22Rv1 (cell line): ENCODE measurements around the gene KRT7.
A peak's percentile ranks its signal among the peaks of the same experiment; 100 is the strongest.

Experiments
- H3K27ac ChIP-seq: fragments of 450-650 bp; 2 replicates; pipeline ENCODE4 v1.5.1; 2017
- CTCF ChIP-seq: fragments of 450-650 bp; IDR thresholded peaks from 2 replicates; pipeline ENCODE4 v1.5.1; 2017; ENCODE audit warnings: mild to moderate bottlenecking
- ZFX ChIP-seq: fragments of 450-650 bp; IDR thresholded peaks from 2 replicates; pipeline ENCODE4 v1.6.1; 2017; ENCODE audit warnings: antibody characterized with exemption, borderline replicate concordance

Gene KRT7

GRCh38 chr12:52243856-52244614, 11.0 kb downstream of the KRT7 start:
- H3K27ac ChIP-seq: 0 out of 2 replicates have a peak overlapping the region, but pooled peaks have one; percentile 1
- no peak for TF ChIP-seq CTCF
- no peak for TF ChIP-seq ZFX

- no peak for TF ChIP-seq ZFX
- TF ChIP-seq CTCF: no peak
- H3K27ac ChIP-seq: no peak overlapping the region
Measured at GRCh38 chr12:52244615-52244994, 11.6 kb downstream of the KRT7 start.

GRCh38 chr12:52245259-52245961, 12.4 kb downstream of the KRT7 start:
- TF ChIP-seq CTCF (peak; percentile 20), ZFX (no peak)
- no peak overlapping the region for H3K27ac ChIP-seq

- no peak overlapping the region for H3K27ac ChIP-seq
- TF ChIP-seq ZFX: no peak
Measured at GRCh38 chr12:52245962-52246569, 13.0 kb downstream of the KRT7 start.

GRCh38 chr12:52246720-52247621, 13.9 kb downstream of the KRT7 start:
- no peak for TF ChIP-seq ZFX
- TF ChIP-seq CTCF: no peak
- H3K27ac ChIP-seq: no peak overlapping the region

- no peak overlapping the region for H3K27ac ChIP-seq
- TF ChIP-seq ZFX (no peak), CTCF (no peak)
Measured at GRCh38 chr12:52247622-52248540, 14.8 kb downstream of the KRT7 start.
